Mesendoderm (in vitro differentiated cells): ENCODE measurements around the gene ATP6V1F.

Source experiments
- DNase-seq: peaks from one replicate; pipeline ENCODE4 v3.0.0; 2013
- H2AK5ac ChIP-seq: 2 replicates; pipeline ENCODE4 v1.6.1; 2013; ENCODE audit warnings: low read length, inconsistent platforms
- H2BK120ac ChIP-seq: 2 replicates; pipeline ENCODE4 v1.6.1; 2013; ENCODE audit warnings: low read depth, mild to moderate bottlenecking, low read length, moderate library complexity, mixed read lengths
- H2BK15ac ChIP-seq: replicated peaks from 2 replicates; pipeline ENCODE4 v1.6.1; 2013; ENCODE audit warnings: low read depth, mild to moderate bottlenecking, moderate library complexity
- H2BK5ac ChIP-seq: 2 replicates; pipeline ENCODE4 v1.6.1; 2013; ENCODE audit warnings: low read length, inconsistent platforms
- H3K18ac ChIP-seq: 2 replicates; pipeline ENCODE4 v1.6.1; 2013; ENCODE audit warnings: mild to moderate bottlenecking, low read length, mixed read lengths
- H3K23ac ChIP-seq: one replicate; pipeline ENCODE4 v1.6.1; 2013; ENCODE audit warnings: low read length
- H3K27ac ChIP-seq: 2 replicates; pipeline ENCODE4 v1.5.1; 2013; ENCODE audit warnings: low read depth, mild to moderate bottlenecking, inconsistent platforms, low read length, moderate library complexity
- H3K27me3 ChIP-seq: 2 replicates; pipeline ENCODE4 v1.6.1; 2013; ENCODE audit warnings: low read length, control low read depth, mild to moderate bottlenecking, inconsistent platforms; ENCODE audit not compliant: insufficient read depth, poor library complexity
- H3K36me3 ChIP-seq: 2 replicates; pipeline ENCODE4 v1.6.1; 2013; ENCODE audit warnings: low read length, inconsistent platforms; ENCODE audit not compliant: control insufficient read depth, insufficient read depth
- H3K4ac ChIP-seq: one replicate; pipeline ENCODE4 v1.6.1; 2013; ENCODE audit warnings: low read depth, mild to moderate bottlenecking, low read length, moderate library complexity
- H3K4me1 ChIP-seq: 2 replicates; pipeline ENCODE4 v1.6.1; 2013; ENCODE audit warnings: low read depth, low read length, inconsistent platforms; ENCODE audit not compliant: control insufficient read depth
- H3K4me2 ChIP-seq: 2 replicates; pipeline ENCODE4 v1.6.1; 2013; ENCODE audit warnings: low read length
- H3K4me3 ChIP-seq: 2 replicates; pipeline ENCODE4 v1.5.1; 2013; ENCODE audit warnings: mild to moderate bottlenecking, low read length
- H3K56ac ChIP-seq: one replicate; pipeline ENCODE4 v1.6.1; 2013; ENCODE audit warnings: low read length
- H3K79me1 ChIP-seq: 2 replicates; pipeline ENCODE4 v1.6.1; 2013; ENCODE audit warnings: low read length, inconsistent platforms
- H3K79me2 ChIP-seq: 2 replicates; pipeline ENCODE4 v1.6.1; 2013; ENCODE audit warnings: mild to moderate bottlenecking, low read length; ENCODE audit not compliant: control insufficient read depth, insufficient read depth
- H3K9ac ChIP-seq: 2 replicates; pipeline ENCODE4 v1.6.1; 2013; ENCODE audit warnings: low read length, inconsistent platforms
- H4K5ac ChIP-seq: one replicate; pipeline ENCODE4 v1.6.1; 2013; ENCODE audit warnings: low read length
- H4K8ac ChIP-seq: one replicate; pipeline ENCODE4 v1.6.1; 2013; ENCODE audit warnings: low read depth, mild to moderate bottlenecking, control low read depth, low read length, moderate library complexity
- WGBS: extraction: QIAGEN DNeasy Blood & Tissue Kit; methylation state at CpG from one replicate; pipeline ENCODE4 v1.1.7; 2013; ENCODE audit warnings: low lambda C conversion rate, missing lambda C conversion rate; ENCODE audit not compliant: insufficient coverage; ENCODE audit errors: extremely low coverage; 5-methylcytosine and 5-hydroxymethylcytosine counted together

ATP6V1F gene

GRCh38 chr7:128845475-128845874, 17.2 kb upstream of the ATP6V1F start:
- H4K5ac ChIP-seq: no peak overlapping the region
- no peak overlapping the region for H3K23ac ChIP-seq
- H3K4ac ChIP-seq: no peak overlapping the region
- no CpG with 5 or more reads among the region's 5 CpGs for WGBS
- H3K56ac ChIP-seq: no peak overlapping the region
- H3K79me1 ChIP-seq: no peaks in the 10 kb centered on the region
- no peaks in the 10 kb centered on the region for H3K4me1 ChIP-seq
- no peak overlapping the region for H4K8ac ChIP-seq
- H3K36me3 ChIP-seq: peaks cover 26% of the 10 kb centered on the region
- H3K9ac ChIP-seq: no peak overlapping the region
- no peak overlapping the region for H2AK5ac ChIP-seq
- no peaks in the 10 kb centered on the region for H3K79me2 ChIP-seq
- no peak for DNase-seq
- H2BK15ac ChIP-seq: no peak overlapping the region
- no peak overlapping the region for H3K4me3 ChIP-seq
- no peaks in the 10 kb centered on the region for H3K27me3 ChIP-seq
- no peak overlapping the region for H2BK5ac ChIP-seq
- no peak overlapping the region for H2BK120ac ChIP-seq
- no peak overlapping the region for H3K18ac ChIP-seq
- no peak overlapping the region for H3K27ac ChIP-seq
- H3K4me2 ChIP-seq: no peak overlapping the region

GRCh38 chr7:128845987-128846386, 16.7 kb upstream of the ATP6V1F start:
- no peak overlapping the region for H2BK15ac ChIP-seq
- no peak overlapping the region for H3K56ac ChIP-seq
- no peak overlapping the region for H3K9ac ChIP-seq
- H3K4me2 ChIP-seq: no peak overlapping the region
- H3K23ac ChIP-seq: no peak overlapping the region
- DNase-seq: no peak
- H4K5ac ChIP-seq: no peak overlapping the region
- H3K27me3 ChIP-seq: no peaks in the 10 kb centered on the region
- H3K79me1 ChIP-seq: no peaks in the 10 kb centered on the region
- WGBS: no CpG with 5 or more reads among the region's 19 CpGs
- no peak overlapping the region for H3K4me3 ChIP-seq
- no peak overlapping the region for H3K27ac ChIP-seq
- no peak overlapping the region for H2BK5ac ChIP-seq
- no peak overlapping the region for H2AK5ac ChIP-seq
- no peaks in the 10 kb centered on the region for H3K79me2 ChIP-seq
- no peak overlapping the region for H4K8ac ChIP-seq
- H3K18ac ChIP-seq: no peak overlapping the region
- no peaks in the 10 kb centered on the region for H3K4me1 ChIP-seq
- no peak overlapping the region for H3K4ac ChIP-seq
- H3K36me3 ChIP-seq: peaks cover 26% of the 10 kb centered on the region
- no peak overlapping the region for H2BK120ac ChIP-seq

GRCh38 chr7:128846781-128847444, 15.7 kb upstream of the ATP6V1F start:
- Histone ChIP-seq H3K23ac (no peak overlapping the region), H3K18ac (no peak overlapping the region), H3K4me3 (no peak overlapping the region), H3K56ac (no peak overlapping the region), H3K27ac (no peak overlapping the region), H3K4me1 (no peaks in the 10 kb centered on the region), H2BK15ac (no peak overlapping the region), H3K36me3 (peaks cover 27% of the 10 kb centered on the region), H3K4me2 (no peak overlapping the region), H3K9ac (no peak overlapping the region), H3K79me2 (no peaks in the 10 kb centered on the region), H3K79me1 (no peaks in the 10 kb centered on the region), H2BK5ac (no peak overlapping the region), H3K4ac (no peak overlapping the region), H2AK5ac (no peak overlapping the region), H4K5ac (no peak overlapping the region), H4K8ac (no peak overlapping the region), H3K27me3 (no peaks in the 10 kb centered on the region), H2BK120ac (no peak overlapping the region)
- no CpG with 5 or more reads among the region's 14 CpGs for WGBS
- no peak for DNase-seq

GRCh38 chr7:128847721-128848211, 14.9 kb upstream of the ATP6V1F start:
- no peak overlapping the region for H3K27ac ChIP-seq
- no peak overlapping the region for H3K4ac ChIP-seq
- H3K36me3 ChIP-seq: peaks cover 29% of the 10 kb centered on the region
- H3K56ac ChIP-seq: no peak overlapping the region
- DNase-seq: no peak
- H3K4me1 ChIP-seq: no peaks in the 10 kb centered on the region
- H4K8ac ChIP-seq: no peak overlapping the region
- no peaks in the 10 kb centered on the region for H3K27me3 ChIP-seq
- H3K18ac ChIP-seq: no peak overlapping the region
- no peak overlapping the region for H3K4me3 ChIP-seq
- H2AK5ac ChIP-seq: no peak overlapping the region
- no peak overlapping the region for H2BK5ac ChIP-seq
- no peak overlapping the region for H4K5ac ChIP-seq
- no peak overlapping the region for H3K9ac ChIP-seq
- no peak overlapping the region for H3K4me2 ChIP-seq
- no peaks in the 10 kb centered on the region for H3K79me1 ChIP-seq
- H3K23ac ChIP-seq: no peak overlapping the region
- H2BK120ac ChIP-seq: no peak overlapping the region
- H2BK15ac ChIP-seq: no peak overlapping the region
- no CpG with 5 or more reads among the region's 17 CpGs for WGBS
- no peaks in the 10 kb centered on the region for H3K79me2 ChIP-seq

GRCh38 chr7:128848289-128849155, 14.1 kb upstream of the ATP6V1F start:
- Histone ChIP-seq H3K9ac (no peak overlapping the region), H3K18ac (no peak overlapping the region), H3K23ac (no peak overlapping the region), H3K27ac (no peak overlapping the region), H3K4me1 (no peaks in the 10 kb centered on the region), H3K27me3 (no peaks in the 10 kb centered on the region), H2BK120ac (no peak overlapping the region), H3K4me2 (no peak overlapping the region), H2AK5ac (no peak overlapping the region), H4K8ac (no peak overlapping the region), H3K79me1 (no peaks in the 10 kb centered on the region), H2BK15ac (no peak overlapping the region), H3K36me3 (peaks cover 25% of the 10 kb centered on the region), H4K5ac (no peak overlapping the region), H3K4ac (no peak overlapping the region), H3K4me3 (no peak overlapping the region), H3K56ac (no peak overlapping the region), H2BK5ac (no peak overlapping the region), H3K79me2 (no peaks in the 10 kb centered on the region)
- no peak for DNase-seq
- WGBS: no CpG with 5 or more reads among the region's 31 CpGs
